ENCODE measurements around the gene ANKRD65. TPM values are rescaled to one million over a fixed set of nuclear protein-coding genes. Genes with fewer than 3 reads are reported as not detected.

The ANKRD65 gene
- total and polyA plus RNA-seq, 2 experiments from 2014 or later: 2.1 to 5.5 TPM

DNA sequence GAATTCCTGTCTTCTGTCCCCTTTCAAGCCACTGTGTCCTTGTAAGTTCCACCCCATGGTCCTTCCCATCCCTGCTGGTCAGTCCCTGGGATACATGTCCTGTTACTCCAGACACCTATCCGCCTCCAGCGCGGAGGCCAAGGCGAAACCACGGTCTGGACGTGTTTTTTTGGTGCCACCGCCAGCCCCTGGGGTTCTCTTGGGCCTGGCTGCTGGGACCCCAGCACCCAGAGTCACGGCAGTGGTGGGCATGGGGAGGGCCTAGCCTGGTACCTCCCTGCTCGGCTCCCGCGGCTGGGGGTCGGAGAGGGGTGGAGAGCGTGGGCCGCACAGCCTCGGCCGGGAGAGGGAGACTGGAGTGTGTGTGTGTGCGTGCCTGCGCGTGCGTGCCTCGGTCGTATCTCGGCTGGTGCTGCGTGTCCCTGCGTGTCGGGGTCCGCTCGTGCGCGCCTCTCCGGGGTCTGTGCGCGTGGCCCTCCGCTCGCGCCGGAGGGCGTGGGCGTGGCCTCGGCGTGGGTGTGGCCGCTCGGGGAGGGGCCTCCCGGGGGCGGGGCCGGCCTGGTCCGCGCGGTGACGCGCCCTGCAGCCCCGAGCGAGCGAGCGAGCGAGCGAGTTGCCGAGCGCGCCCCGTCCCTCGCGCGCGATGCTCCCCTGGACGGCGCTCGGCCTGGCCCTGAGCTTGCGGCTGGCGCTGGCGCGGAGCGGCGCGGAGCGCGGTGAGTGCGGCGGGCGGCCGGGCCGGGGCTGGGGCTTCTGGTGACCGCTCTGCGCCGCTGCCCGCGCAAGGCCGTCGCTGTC is 14.2 kb upstream of the ANKRD65 start, which contains the start of gene VWA1:
VWA1 (plus strand) TSS at position 585 of the 798 bp plus-strand sequence; CDS start at position 644, 59 bp downstream.
- H3K27ac ChIP-seq: peak within 1 kb of the TSS; percentile 96
- TF ChIP-seq, protein P1, sequence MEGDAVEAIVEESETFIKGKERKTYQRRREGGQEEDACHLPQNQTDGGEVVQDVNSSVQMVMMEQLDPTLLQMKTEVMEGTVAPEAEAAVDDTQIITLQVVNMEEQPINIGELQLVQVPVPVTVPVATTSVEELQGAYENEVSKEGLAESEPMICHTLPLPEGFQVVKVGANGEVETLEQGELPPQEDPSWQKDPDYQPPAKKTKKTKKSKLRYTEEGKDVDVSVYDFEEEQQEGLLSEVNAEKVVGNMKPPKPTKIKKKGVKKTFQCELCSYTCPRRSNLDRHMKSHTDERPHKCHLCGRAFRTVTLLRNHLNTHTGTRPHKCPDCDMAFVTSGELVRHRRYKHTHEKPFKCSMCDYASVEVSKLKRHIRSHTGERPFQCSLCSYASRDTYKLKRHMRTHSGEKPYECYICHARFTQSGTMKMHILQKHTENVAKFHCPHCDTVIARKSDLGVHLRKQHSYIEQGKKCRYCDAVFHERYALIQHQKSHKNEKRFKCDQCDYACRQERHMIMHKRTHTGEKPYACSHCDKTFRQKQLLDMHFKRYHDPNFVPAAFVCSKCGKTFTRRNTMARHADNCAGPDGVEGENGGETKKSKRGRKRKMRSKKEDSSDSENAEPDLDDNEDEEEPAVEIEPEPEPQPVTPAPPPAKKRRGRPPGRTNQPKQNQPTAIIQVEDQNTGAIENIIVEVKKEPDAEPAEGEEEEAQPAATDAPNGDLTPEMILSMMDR (IDR thresholded peaks at IDR 0.05; ENCODE audit: poor library complexity): no peak
- TF ChIP-seq EZH2phosphoT487 (IDR thresholded peaks at IDR 0.05; ENCODE audit: low read depth, severe bottlenecking, unreplicated experiment) (no peak), EZH2 (IDR thresholded peaks at IDR 0.05; ENCODE audit: borderline replicate concordance) (no peak)
- no peaks in the 10 kb centered on the region for H3K9me2 ChIP-seq (replicated peaks; ENCODE audit: insufficient read depth)
- H4K20me1 ChIP-seq (ENCODE audit: insufficient read depth, poor library complexity, severe bottlenecking): no peaks in the 10 kb centered on the region
- peak; percentile 92 for DNase-seq (ENCODE audit: low spot score)
- peak within 1 kb of the TSS; percentile 47 for H3K4me3 ChIP-seq
- peaks cover 18% of the 10 kb centered on the region for H3K79me2 ChIP-seq
- no peaks in the 10 kb centered on the region for H3K27me3 ChIP-seq
- H3K4me2 ChIP-seq: peak within 1 kb of the TSS; percentile 96
- H3K36me3 ChIP-seq (replicated peaks; ENCODE audit: insufficient read depth, low read depth): no peaks in the 10 kb centered on the region
- peaks cover 70% of the 10 kb centered on the region for H3K4me1 ChIP-seq (ENCODE audit: insufficient read depth)
- H2AFZ ChIP-seq: peak within 1 kb of the TSS; percentile 26
- WGBS (ENCODE audit: low lambda C conversion rate, missing lambda C conversion rate): 18% methylated on average over 53 of the region's 89 CpGs
- no peaks in the 10 kb centered on the region for H3K9me3 ChIP-seq (ENCODE audit: low read depth)

DNA sequence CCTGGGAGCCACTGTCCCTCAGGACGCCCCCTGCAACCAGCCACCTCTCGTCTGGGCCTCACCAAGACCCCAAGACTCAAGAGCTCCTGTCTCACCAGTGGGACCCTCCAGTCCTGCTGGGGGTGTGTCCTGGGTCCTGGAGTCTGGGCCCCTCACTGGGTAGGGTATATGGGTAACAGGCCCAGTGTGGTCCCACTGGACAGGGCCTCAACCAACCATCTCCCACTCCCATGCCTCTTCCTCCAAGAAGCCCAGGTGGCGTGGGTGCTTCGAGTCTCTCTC is 13.7 kb upstream of the ANKRD65 start:
- Histone ChIP-seq H3K4me3 (no peak overlapping the region), H3K36me3 (replicated peaks; ENCODE audit: insufficient read depth, low read depth) (no peaks in the 10 kb centered on the region), H4K20me1 (ENCODE audit: insufficient read depth, poor library complexity, severe bottlenecking) (no peaks in the 10 kb centered on the region), H3K79me2 (peaks cover 18% of the 10 kb centered on the region), H3K27ac (peak overlapping the region; percentile 96), H2AFZ (peak overlapping the region; percentile 26), H3K9me3 (ENCODE audit: low read depth) (no peaks in the 10 kb centered on the region), H3K4me1 (ENCODE audit: insufficient read depth) (peaks cover 75% of the 10 kb centered on the region), H3K27me3 (no peaks in the 10 kb centered on the region), H3K4me2 (peak overlapping the region; percentile 96), H3K9me2 (replicated peaks; ENCODE audit: insufficient read depth) (no peaks in the 10 kb centered on the region)
- DNase-seq (ENCODE audit: low spot score): no peak
- 86% methylated on average over 4 of the region's 4 CpGs for WGBS (ENCODE audit: low lambda C conversion rate, missing lambda C conversion rate)
- TF ChIP-seq EZH2phosphoT487 (IDR thresholded peaks at IDR 0.05; ENCODE audit: low read depth, severe bottlenecking, unreplicated experiment): no peak

DNA sequence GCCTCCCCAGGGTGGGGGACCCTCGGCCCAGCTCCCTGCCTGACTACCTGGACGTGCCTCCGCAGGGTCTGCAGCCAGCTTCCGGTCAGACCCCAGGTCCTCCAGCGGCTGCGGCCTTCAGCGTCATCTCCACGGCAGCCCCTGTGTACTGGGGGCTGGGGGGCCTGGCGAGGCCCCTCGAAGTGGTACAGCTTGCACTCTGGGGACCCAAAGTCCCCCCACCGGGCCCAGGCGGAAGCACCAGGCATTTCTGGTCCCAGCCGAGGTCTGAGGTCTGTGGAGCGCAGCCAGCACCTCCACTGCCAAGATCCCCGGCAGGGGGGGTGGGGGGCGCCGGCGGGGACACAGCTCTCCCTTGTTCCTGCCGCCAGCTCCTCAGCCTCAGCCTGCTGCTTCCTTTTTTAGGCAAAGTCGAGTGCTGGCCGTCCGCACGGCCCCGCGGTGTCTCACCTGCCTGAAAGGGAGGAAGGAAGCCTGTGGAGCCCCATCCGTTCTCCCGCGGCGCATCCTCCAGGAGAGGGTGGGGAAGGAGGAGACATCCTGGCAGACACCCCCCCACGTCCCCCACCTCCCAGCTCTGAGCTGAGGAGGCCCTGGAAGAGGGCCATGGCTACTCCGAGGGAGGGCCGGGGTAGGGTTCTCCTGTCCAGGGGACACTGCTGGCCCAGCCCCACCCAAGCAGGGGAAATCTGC is 13.2 kb upstream of the ANKRD65 start:
- Histone ChIP-seq H3K27me3 (no peaks in the 10 kb centered on the region), H4K20me1 (ENCODE audit: insufficient read depth, poor library complexity, severe bottlenecking) (no peaks in the 10 kb centered on the region), H3K4me2 (peak overlapping the region; percentile 96), H3K9me2 (replicated peaks; ENCODE audit: insufficient read depth) (no peaks in the 10 kb centered on the region), H3K27ac (peak overlapping the region; percentile 96), H3K4me1 (ENCODE audit: insufficient read depth) (peaks cover 75% of the 10 kb centered on the region), H3K4me3 (no peak overlapping the region), H3K36me3 (replicated peaks; ENCODE audit: insufficient read depth, low read depth) (no peaks in the 10 kb centered on the region), H2AFZ (no peak overlapping the region), H3K9me3 (ENCODE audit: low read depth) (no peaks in the 10 kb centered on the region), H3K79me2 (peaks cover 18% of the 10 kb centered on the region)
- DNase-seq (ENCODE audit: low spot score): no peak
- TF ChIP-seq, protein P1 (IDR thresholded peaks at IDR 0.05; ENCODE audit: poor library complexity): no peak
- TF ChIP-seq EZH2phosphoT487 (IDR thresholded peaks at IDR 0.05; ENCODE audit: low read depth, severe bottlenecking, unreplicated experiment) (no peak), EZH2 (IDR thresholded peaks at IDR 0.05; ENCODE audit: borderline replicate concordance) (no peak)
- 54% methylated on average over 23 of the region's 32 CpGs for WGBS (ENCODE audit: low lambda C conversion rate, missing lambda C conversion rate)

DNA sequence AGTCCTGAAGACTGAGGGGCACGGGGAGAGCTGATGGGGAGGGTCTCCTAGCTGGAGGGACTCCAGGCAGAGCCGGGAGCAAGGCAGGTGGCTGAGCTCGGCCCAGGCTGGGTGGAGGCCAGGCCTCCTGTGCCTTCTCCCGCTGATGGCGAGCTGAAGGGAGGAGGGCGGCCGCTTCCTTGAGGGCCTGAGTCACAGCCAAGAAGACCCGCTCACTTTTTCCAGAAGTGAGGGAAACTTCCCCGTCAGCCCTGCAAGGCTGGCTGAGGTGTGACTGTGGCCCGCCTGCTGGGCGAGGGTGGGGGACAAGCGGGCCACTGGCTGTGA is 12.7 kb upstream of the ANKRD65 start:
- no peak overlapping the region for H3K4me3 ChIP-seq
- H4K20me1 ChIP-seq (ENCODE audit: insufficient read depth, poor library complexity, severe bottlenecking): no peaks in the 10 kb centered on the region
- no peaks in the 10 kb centered on the region for H3K9me3 ChIP-seq (ENCODE audit: low read depth)
- no peak overlapping the region for H2AFZ ChIP-seq
- H3K9me2 ChIP-seq (replicated peaks; ENCODE audit: insufficient read depth): no peaks in the 10 kb centered on the region
- TF ChIP-seq EZH2 (IDR thresholded peaks at IDR 0.05; ENCODE audit: borderline replicate concordance) (no peak), EZH2phosphoT487 (IDR thresholded peaks at IDR 0.05; ENCODE audit: low read depth, severe bottlenecking, unreplicated experiment) (no peak)
- TF ChIP-seq, protein P1 (IDR thresholded peaks at IDR 0.05; ENCODE audit: poor library complexity): no peak
- no peaks in the 10 kb centered on the region for H3K36me3 ChIP-seq (replicated peaks; ENCODE audit: insufficient read depth, low read depth)
- H3K79me2 ChIP-seq: peaks cover 18% of the 10 kb centered on the region
- peak; percentile 82 for DNase-seq (ENCODE audit: low spot score)
- H3K27ac ChIP-seq: peak overlapping the region; percentile 96
- no peaks in the 10 kb centered on the region for H3K27me3 ChIP-seq
- WGBS (ENCODE audit: low lambda C conversion rate, missing lambda C conversion rate): 55% methylated on average over 7 of the region's 12 CpGs
- peaks cover 75% of the 10 kb centered on the region for H3K4me1 ChIP-seq (ENCODE audit: insufficient read depth)
- peak overlapping the region; percentile 96 for H3K4me2 ChIP-seq

Data from hepatocyte (in vitro differentiated cells).